GM18870 (cell line): ENCODE data around the gene RASIP1.
"Not testable (repeated sequence)": the region's sequence is repeated elsewhere in the genome, so short reads cannot be mapped to it uniquely, and the experiment has no call there.

Experiments
- ATAC-seq: cut with Tn5 transposase; IDR thresholded peaks from one replicate; pipeline ENCODE4 v1.9.1; 2021; ENCODE audit warnings: moderate library complexity; ENCODE audit not compliant: unreplicated experiment

RASIP1 gene

GRCh38 chr19:48740164-48740972 lies at the start of gene RASIP1:
RASIP1 (minus strand) TSS chr19:48740610; CDS start chr19:48740282, 328 bp downstream.
- ATAC-seq: no peak

GRCh38 chr19:48787331-48787730 lies 46.9 kb upstream of the RASIP1 start:
- not testable (repeated sequence) for ATAC-seq

GRCh38 chr19:48786422-48786821 lies 46.0 kb upstream of the RASIP1 start:
- not testable (repeated sequence) for ATAC-seq

- no peak for ATAC-seq
Observed at GRCh38 chr19:48784527-48784926, 44.1 kb upstream of the RASIP1 start.

- ATAC-seq: no peak
Observed at GRCh38 chr19:48780631-48781391, 40.4 kb upstream of the RASIP1 start.

GRCh38 chr19:48779636-48780035 lies 39.2 kb upstream of the RASIP1 start:
- no peak for ATAC-seq

- ATAC-seq: no peak
Observed at GRCh38 chr19:48777720-48778119, 37.3 kb upstream of the RASIP1 start.

- ATAC-seq: no peak
Observed at GRCh38 chr19:48777139-48777538, 36.7 kb upstream of the RASIP1 start.

GRCh38 chr19:48772503-48772953 lies 32.1 kb upstream of the RASIP1 start:
- no peak for ATAC-seq

GRCh38 chr19:48770734-48771472 lies 30.5 kb upstream of the RASIP1 start:
- no peak for ATAC-seq

GRCh38 chr19:48770266-48770665 lies 29.9 kb upstream of the RASIP1 start:
- ATAC-seq: no peak

- no peak for ATAC-seq
Observed at GRCh38 chr19:48768994-48769713, 28.7 kb upstream of the RASIP1 start.

GRCh38 chr19:48768171-48768753 lies 27.9 kb upstream of the RASIP1 start:
- not testable (repeated sequence) for ATAC-seq

GRCh38 chr19:48765816-48766215 lies 25.4 kb upstream of the RASIP1 start:
- not testable (repeated sequence) for ATAC-seq

- ATAC-seq: no peak
Observed at GRCh38 chr19:48760504-48761205, 20.2 kb upstream of the RASIP1 start.

GRCh38 chr19:48757741-48758144 lies 17.3 kb upstream of the RASIP1 start:
- no peak for ATAC-seq

GRCh38 chr19:48757089-48757675 lies 16.8 kb upstream of the RASIP1 start:
- ATAC-seq: no peak

GRCh38 chr19:48756686-48757085 lies 16.3 kb upstream of the RASIP1 start:
- ATAC-seq: no peak

- ATAC-seq: no peak
Observed at GRCh38 chr19:48756212-48756611, 15.8 kb upstream of the RASIP1 start.
